SH-SY5Y (cell line): ENCODE measurements around the gene MYO1H.

Source experiments
- GATA2 ChIP-seq: IDR thresholded peaks from 2 replicates; pipeline ENCODE4 v1.6.1; 2011; ENCODE audit warnings: mild to moderate bottlenecking, low read depth, low read length
- GATA3 ChIP-seq: IDR thresholded peaks from 2 replicates; pipeline ENCODE4 v1.6.1; 2011; ENCODE audit warnings: low read depth, mild to moderate bottlenecking, low read length, moderate library complexity

GRCh38 chr12:109430244-109430643 lies 82.5 kb downstream of the MYO1H start:
- TF ChIP-seq GATA2 = no peak
- TF ChIP-seq GATA3 = no peak
